CD4-positive, alpha-beta T cell treated with Interleukin-1 beta for 1 hour (primary cell): ENCODE results near the gene KCNA1.

Source experiments
- DNase-seq, 2 donors: peaks; one replicate each; pipeline ENCODE4 v3.0.0-alpha.2; 2020 to 2022

KCNA1 gene

DNA sequence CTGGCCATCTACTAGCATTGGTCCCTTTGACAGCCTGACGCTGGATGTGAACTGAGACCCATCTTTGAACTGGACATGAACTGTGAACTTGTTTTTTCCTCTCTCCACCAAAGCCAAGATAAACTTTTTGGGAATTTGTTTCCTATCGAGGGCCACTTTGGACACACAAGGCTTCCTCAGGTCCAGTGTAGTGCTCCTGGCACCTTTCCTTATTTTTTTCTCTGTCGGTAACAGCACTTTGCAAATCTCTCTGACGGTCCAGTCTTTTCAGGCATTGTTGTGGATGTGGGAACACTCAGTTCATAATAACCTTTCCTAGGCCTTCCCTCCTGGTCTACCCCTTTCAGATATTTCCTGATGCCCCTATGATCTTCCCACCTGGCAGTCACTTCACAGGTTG, 5.0 kb downstream of the KCNA1 start:
- DNase-seq = no peak

DNA sequence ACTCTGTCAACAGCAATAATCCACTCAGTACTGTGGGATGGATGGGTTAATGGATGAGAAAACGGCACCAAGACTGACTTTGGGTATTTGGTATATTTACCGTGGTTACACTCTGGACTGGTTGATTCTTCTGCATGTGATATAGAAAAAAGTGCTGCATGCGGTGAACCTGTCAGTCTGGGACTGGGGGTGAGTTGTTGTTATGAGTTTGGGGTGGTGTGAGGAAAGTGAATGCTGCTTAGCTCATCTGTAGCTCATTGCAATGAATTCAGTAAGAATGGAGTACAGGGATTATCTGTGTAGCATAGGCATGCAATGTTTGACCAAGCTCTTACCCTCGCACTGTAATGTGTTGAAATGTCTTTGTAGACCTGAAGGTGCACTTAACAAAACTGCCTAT, 6.0 kb downstream of the KCNA1 start:
- no peak for DNase-seq

DNA sequence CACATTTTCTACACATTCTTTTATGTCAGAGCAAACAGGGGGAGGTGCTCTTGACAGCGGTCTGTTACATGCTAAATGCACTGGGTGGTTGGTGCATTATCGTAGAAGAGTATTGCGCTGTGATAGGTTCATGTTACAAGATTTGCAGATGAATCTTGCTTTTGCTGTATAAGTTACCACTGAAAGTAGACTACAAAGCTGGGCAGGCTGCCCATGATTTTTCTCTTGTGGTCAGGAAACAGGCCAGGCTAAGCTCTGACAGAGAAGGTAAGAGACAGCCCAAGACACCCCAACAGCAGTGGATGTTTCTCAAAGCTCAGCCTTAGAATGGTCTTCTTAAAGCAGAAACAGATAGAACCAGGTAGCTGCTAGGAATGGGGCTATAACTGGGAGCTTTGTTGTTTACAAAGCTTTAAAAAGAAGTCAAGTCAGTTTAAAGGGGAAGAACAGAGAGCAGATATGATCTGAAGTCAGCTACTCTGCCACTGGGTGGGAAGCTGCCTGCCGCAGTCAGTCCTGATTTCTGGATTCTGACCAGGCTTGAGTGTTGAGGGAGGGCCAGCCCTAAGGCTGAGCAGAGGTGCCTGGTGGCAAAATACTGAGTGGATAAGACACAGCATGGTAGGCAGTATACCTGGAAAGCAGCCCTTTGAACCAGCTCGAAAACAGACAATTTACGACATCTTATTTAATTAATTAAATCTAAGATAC, 9.4 kb downstream of the KCNA1 start:
- DNase-seq = no peak

DNA sequence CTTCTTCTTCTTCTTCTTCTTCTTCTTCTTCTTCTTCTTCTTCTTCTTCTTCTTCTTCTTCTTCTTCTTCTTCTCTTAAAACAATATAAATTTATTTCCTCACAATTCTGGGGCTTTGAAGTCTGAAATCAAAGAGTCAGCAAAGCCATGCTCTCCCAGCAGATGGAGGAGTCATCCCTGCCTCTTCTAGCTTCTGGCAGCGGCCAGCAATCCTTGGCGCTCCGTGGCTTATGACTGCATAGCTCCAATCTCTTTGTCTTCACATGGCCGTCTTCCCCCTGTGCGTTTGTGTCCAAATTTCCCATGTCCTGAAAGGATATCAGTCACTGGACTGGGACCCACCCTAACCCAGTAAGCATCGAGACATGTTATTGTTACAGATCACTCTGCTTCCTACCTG, 22.9 kb downstream of the KCNA1 start:
- DNase-seq = no peak

GRCh38 chr12:4933411-4933810, 23.7 kb downstream of the KCNA1 start:
- no peak for DNase-seq

DNA sequence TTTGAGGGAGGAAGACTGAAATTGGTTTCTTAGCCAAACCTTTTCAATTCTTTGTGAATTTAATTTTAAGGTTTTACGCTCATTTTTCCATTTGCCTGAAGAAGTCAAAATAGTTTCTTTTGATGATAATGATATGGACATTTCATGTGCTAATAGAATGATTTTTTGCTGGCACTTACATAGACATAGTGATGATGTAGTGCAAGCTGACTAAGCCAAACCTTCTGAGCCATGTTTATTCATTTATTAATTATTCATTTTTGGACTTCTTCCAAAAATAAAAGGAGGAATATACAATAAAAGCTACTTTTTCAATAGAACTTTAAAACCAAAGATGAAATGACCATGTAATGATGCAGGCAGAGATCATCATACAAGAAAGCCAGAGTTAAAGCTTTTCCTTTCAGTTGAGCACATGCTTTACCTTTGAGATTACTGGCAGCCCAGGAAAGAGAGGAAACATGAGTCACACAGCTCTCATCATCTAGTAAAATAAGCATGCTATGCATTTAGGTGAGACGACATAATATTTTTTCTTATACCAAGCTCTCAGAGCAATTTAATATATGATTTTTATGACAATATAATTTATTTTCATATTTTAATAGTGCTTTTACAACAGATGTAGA, 24.8 kb downstream of the KCNA1 start:
- no peak for DNase-seq

DNA sequence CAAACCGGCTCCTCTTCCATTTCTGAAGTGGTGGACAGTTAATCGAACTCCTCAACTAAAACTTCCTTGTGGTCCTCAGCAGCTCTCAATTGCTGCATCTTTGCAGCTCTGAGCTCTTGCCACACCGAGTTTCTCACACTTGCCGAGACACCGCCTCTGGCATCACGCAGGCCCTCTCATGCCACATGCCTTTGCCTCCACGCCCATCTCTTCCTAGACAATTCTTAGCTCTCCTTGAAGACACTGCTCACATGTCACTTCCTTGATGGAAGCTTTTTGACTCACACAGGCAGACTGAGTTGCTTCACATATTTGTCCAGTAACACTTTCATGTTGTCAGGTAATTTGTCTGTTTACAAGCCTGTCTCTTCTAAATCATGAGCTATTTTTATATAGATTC, 29.2 kb downstream of the KCNA1 start:
- DNase-seq = no peak

DNA sequence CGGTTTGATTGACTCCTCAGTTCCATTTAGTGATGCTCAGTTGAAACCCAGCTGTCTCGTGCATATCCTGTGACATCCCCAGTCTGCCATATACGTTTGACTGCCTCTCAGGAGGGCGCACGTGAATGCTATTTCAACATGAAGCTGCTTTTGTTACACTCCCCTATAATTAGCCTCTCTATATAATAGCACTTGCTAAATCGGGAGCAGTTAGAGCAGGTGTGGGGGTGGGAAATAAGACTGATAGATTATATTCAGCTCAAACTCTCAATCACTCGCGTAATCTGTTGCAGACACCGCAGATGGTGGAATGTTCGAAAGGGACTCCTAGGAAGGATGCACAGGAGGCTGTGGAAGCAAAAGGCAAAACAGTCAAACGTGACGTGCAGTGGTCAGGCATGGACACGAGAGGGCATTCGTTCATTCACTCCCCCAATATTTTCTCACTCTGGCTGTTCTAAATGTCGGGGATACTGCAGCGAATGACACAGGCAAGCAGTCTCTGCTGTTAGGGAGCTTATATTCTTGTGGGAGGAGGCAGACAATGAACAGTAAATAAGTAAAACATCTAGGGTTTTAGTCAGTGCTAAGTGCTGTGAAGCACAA, 29.8 kb downstream of the KCNA1 start:
- DNase-seq = no peak

DNA sequence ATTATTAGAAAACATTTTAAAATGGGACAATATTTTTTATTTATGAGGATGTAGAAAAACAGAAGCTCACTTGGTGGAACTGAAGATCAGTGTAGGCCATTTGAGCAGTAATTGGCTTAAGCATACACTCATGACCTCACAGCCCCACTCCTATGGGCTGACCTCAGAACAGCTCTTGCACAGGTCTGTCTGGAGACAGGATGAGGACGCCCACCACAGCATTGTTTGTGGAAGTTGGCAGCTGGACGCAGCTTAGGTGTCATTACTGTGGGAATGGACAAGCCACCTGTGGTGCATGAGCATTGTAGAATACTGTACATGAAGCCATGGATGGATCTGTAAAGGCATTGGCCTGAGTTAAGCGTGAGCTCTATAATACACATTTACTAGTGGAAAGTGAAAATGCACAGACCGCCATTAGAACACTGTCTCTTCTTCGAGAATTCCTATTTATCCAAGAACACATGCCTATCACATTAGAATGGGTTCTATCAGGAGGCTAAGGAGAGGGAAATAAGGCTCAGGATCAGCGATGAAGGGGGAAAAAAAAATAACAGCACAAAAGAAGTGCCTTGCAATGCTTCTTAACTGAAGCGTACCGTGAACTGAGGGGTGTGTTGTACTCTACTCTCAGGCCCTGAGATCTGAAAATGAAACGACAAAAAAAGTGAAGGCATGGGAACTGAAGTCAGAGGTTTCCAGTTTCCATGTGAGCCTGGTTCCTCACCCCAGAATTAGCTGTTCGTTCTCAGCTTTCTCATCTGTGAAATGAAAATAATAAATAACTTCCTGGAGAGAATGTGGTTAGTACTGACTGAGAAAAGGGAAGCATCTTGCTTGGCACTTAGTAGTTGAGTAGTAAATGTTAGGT, 33.6 kb downstream of the KCNA1 start:
- DNase-seq = no peak

DNA sequence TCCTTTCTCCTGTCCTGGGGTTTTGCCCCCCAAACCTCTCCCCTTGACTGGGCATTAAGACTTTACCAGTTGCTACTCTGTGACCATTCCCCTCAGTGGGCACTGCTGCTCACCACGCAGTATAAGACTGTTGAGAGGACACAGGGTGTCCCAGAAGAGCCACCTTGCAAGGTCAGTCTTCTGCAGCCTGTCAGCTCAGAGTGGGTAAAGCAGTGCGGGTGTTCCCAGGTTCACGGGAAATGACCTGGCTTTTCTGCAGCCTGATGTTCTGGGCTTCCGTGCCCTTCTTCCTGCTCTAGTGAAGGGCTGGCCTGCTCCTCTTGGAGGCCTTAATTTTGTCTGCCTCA, 34.2 kb downstream of the KCNA1 start:
- no peak for DNase-seq

DNA sequence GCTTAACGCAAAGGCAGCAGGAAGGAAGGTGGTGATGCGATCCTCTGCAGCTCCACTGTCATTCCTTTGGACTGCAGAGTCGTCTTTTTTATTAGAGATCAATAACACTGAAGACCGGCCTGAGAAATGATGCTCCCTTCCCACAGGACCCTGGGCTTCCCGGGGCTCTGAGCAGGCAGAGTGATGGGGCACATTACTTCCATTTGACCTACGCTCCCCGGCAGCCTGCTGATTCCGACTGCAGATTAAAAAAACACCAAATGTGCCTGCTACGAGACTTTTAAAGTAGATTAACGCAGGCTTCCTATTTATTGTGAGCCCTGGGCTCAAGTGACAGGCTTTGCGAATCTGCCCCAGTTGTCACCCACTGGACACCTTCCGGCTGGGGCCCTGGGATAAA, 37.5 kb downstream of the KCNA1 start:
- no peak for DNase-seq

GRCh38 chr12:4951083-4951482, 41.4 kb downstream of the KCNA1 start:
- no peak for DNase-seq

- DNase-seq = no peak
Observed at GRCh38 chr12:4951601-4952000, 41.9 kb downstream of the KCNA1 start.

GRCh38 chr12:4954621-4955354, 45.1 kb downstream of the KCNA1 start:
- DNase-seq = no peak

DNA sequence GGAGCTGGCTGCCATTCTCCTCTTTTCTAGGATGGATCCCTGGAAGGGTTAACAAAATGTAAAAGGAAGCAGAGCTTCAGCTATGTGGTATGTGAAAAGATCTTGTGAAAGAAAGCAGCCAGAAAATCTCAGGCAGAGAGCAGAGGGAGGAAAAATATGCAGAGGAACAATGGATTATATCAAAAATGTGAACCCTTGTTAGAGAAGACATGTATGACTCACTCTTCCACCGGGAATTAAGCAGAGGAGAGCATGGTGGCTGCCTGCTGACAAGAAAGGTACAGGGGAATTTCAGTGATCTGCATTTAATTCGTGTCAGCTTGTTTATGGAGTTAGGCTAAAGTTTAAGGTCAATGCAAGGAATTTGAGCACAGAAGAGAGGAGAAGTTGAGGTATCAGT, 46.3 kb downstream of the KCNA1 start:
- DNase-seq = no peak

DNA sequence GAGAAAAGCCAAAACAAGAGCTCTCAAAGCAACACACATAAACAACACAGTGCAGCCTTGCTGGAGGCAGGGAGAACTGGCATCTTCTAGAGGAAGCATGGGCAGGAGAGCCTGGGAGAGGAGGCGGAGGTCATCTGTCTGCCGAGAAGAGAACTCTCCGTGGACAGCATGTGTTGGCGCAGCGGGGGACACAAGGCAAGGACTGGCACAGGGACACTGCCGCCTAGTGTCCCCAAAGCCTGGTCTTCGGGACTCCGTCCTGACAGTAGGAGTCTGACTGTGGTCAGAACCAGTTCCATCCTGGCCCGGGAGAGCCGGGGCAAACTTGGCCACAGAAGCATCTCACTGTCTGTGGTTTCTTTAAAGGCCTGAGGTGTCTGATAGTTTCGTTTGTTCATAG, 47.3 kb downstream of the KCNA1 start:
- no peak for DNase-seq

DNA sequence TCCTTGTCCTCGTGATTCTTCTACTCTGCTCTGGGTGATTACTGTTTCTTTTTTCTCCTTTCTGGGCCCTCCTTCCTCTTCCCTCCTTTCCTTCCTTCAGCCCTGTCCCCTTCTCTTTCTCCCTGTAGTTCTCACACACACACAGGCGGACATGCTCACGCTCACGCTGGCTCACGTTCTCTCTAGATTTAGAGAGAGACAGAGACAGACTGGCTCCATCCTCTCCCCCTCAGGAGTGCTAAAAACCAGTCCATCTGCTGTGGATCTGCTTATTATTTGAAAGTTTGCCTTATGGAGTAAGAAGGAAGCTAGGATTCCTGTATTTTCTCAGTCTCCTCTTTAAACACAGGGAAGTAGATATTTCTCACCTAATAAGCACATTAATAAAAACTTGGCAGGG, 48.1 kb downstream of the KCNA1 start:
- no peak for DNase-seq

- no peak for DNase-seq
Observed at GRCh38 chr12:4958697-4959375, 49.1 kb downstream of the KCNA1 start.

- DNase-seq = no peak
Observed at GRCh38 chr12:4959381-4959780, 49.7 kb downstream of the KCNA1 start.

DNA sequence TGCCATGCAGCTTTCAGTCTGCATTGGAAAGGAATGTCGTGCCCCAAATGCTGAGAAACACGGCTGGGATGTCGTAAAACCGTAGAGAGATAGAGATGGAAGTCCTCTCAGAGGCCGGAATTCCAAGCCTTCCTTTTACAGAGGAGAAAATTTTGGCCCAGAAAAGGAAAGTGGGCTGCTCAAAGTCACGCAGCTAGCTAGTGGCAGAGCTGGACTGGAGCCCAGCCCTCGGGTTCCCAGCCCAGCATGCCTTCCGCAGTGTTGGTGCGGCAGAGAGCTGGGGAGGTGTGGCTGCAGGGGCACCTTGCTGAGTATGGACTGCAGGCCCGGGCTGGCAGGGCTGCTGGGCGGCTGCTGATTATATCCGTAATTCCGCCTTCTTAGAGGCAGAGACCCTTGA, 50.3 kb downstream of the KCNA1 start:
- DNase-seq = no peak

GRCh38 chr12:4960547-4960946, 50.8 kb downstream of the KCNA1 start:
- no peak for DNase-seq

GRCh38 chr12:4961311-4961710, 51.6 kb downstream of the KCNA1 start:
- DNase-seq = no peak
